ENCODE measurements around the gene SGSM2.
"Not testable (repeated sequence)": the region's sequence is repeated elsewhere in the genome, so short reads cannot be mapped to it uniquely, and the experiment has no call there.

The SGSM2 gene, protein sequence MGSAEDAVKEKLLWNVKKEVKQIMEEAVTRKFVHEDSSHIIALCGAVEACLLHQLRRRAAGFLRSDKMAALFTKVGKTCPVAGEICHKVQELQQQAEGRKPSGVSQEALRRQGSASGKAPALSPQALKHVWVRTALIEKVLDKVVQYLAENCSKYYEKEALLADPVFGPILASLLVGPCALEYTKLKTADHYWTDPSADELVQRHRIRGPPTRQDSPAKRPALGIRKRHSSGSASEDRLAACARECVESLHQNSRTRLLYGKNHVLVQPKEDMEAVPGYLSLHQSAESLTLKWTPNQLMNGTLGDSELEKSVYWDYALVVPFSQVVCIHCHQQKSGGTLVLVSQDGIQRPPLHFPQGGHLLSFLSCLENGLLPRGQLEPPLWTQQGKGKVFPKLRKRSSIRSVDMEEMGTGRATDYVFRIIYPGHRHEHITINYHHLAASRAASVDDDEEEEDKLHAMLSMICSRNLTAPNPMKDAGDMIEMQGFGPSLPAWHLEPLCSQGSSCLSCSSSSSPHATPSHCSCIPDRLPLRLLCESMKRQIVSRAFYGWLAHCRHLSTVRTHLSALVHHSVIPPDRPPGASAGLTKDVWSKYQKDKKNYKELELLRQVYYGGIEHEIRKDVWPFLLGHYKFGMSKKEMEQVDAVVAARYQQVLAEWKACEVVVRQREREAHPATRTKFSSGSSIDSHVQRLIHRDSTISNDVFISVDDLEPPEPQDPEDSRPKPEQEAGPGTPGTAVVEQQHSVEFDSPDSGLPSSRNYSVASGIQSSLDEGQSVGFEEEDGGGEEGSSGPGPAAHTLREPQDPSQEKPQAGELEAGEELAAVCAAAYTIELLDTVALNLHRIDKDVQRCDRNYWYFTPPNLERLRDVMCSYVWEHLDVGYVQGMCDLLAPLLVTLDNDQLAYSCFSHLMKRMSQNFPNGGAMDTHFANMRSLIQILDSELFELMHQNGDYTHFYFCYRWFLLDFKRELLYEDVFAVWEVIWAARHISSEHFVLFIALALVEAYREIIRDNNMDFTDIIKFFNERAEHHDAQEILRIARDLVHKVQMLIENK

DNA sequence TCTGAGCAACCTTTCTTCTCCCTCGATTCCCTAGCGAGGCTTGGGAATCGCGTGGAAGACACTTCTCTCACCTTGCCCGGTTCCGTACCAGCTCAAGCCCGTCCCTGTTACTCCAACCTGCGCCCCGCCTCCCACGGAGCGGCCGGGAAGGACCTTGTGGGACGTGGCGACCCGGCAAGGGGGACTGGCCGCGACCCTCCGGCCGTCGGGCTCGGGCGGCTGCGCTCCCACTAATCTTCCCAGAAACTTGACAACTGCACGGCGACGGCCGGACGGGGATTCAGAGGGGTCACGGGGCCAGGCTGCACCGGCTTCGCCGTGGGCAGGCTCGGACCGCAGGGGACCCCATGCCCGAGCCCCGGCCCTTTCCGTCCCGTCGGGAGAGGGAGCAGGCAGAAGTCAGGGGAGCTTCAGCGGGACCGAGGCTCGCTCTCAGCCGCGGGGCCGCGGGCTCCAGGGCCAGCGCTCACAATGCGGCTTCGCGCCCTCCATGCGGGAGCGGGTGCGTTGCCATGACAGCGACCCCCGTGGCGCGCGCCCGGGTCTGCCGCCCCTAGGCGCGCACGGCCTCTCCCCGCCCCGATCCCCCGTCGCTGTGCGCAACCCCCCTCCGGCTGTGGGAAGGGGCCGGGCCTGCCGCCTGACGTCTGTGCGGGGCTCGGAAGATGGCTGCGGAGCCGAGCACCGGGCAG, at the start of gene SGSM2:
SGSM2 (plus strand) TSS at position 650 of the 692 bp plus-strand sequence. CDS start 188 bp downstream, outside the sequence.
- DNase-seq (ENCODE audit: low spot score), result peak; percentile 74

DNA sequence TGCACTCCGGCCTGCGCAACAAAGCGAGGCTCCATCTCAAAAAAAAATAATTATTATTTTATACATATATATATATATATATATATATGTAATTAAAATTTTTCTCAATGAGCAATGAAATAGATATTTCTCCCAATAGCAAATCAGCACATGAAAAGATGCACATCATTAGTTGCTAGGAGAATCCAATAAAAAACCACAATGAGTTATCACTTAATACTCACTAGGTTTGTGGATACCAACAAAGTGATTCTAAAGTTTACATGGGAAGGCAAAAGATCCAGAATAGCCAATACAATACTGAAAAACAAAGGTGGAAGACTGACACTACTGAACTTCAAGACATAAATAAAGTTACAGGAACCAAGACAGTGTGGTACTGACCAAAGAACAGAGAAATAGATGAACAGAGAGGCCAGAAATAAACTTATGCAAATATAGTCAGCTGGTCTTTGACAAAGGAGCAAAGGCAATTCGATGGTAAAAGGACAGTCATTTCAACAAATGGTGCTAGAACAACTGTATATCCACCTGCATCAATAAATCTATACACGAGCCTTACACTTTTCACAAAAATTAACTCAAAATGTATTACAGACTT, 47.3 kb upstream of the SGSM2 start:
- no peak for DNase-seq (ENCODE audit: low spot score)

DNA sequence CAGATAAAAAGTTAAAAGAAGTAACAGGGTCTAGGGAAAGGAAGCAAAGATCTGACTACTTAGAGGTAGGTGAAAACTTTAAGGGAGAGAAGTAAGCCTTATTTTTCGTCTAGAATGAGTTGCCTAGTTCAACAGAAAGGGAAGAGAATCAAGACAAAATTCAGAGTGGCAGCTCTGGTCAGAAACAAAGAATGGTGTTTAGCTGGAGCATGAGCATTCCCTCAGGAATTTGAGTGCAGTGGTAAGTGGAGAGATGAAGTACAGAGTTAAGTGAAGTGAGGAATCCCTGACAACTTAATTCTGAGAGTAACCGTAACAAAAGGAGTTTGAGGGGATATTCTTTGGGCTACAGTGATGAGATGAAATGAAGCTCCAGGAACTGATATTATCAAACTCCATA, 45.2 kb upstream of the SGSM2 start:
- DNase-seq (ENCODE audit: low spot score), result no peak

DNA sequence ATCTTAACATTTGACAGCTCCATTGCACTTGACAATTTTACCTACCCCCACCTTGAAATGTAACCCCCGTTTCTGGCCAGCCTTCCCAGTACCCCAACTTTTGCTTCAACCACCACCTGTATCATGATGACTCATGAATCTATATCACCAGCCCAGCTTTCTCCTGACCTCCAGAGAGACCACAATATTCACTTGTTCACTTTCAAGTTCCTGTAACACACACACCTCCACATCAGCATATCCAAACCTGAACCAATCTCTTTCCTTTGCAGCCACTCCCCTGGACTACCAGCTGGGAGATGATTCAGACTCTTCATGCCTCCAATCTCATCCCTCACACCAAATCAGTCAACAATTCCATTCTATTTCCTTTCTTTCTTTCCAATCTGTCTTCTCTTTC, 41.7 kb upstream of the SGSM2 start:
- no peak for DNase-seq (ENCODE audit: low spot score)

DNA sequence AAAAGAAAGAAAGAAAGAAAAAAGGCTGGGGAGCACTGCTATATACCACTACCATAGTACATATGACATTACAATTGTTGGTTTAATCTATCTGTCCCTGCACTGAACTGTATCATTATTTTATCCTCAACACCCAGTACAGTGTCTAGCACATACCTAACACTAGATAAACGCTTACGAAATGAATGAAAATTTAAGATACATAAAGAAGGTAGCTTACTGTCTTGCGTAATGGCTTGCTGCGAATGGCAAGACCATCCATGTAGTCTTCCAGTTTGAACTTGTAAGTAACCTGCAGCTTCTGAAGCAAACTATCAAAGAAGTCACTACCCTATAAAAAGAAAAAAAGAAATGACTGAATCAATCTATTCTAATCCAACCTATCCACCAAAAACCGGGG, 40.3 kb upstream of the SGSM2 start:
- no peak for DNase-seq (ENCODE audit: low spot score)

DNA sequence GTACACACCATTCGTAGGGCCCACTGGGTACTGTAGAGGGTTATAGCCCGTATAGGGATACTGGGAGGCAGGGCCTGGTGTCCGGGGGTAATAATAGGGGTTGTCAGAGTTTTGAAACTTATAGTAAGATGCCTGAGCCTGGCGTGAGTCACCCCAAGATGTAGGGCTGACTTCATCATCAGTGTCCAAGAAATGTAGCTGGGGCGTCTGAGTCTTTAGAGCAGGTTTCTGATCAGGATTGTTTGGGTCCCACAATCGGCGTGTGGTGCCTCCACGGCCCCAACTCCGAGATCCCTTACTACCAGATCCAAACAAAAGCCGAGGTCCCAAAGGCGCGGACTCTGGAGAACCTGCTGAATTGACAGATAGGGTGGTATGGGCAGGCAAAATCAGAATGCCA, 38.2 kb upstream of the SGSM2 start:
- DNase-seq (ENCODE audit: low spot score), result no peak

DNA sequence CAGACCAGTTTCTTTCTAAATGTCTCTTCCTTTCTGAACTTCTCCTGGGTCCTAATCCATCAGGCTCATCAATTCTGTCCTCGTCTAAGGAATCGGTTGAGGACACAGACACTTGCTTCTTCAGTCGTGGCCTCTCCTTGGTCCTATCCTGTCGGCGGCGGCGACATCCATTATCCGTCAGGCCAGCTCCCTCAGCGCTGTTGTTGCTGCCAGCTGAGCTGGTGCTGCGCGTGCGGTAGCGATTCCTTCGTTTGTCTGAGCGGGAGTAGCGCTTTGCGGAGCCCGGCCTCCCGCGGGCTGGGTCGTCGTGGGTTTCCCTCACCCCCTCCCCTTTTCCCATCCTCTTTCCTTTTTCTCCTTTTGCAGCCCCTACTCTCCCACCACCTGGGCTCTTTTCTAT, 37.5 kb upstream of the SGSM2 start:
- DNase-seq (ENCODE audit: low spot score), result no peak

DNA sequence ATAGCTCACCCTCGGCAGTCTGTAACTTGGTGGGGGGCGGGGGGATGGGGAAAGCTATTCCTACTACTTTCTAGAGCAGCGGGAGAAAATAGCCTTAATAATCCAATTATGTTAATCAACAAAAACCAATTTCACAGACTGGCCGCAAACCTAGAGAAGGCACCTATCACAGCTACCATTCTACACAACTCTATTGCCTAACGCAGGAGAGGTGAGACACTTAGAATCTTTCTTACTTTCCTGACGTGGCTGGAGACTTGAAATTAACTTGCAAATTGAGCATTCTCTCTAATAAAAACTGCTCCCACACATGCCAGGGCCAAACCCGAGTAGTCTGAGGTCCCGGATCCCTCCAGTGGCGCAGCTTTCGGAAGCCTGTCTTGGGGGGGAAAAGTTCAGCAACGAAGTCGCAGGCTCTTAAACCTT, 34.5 kb upstream of the SGSM2 start:
- DNase-seq (ENCODE audit: low spot score), result no peak

DNA sequence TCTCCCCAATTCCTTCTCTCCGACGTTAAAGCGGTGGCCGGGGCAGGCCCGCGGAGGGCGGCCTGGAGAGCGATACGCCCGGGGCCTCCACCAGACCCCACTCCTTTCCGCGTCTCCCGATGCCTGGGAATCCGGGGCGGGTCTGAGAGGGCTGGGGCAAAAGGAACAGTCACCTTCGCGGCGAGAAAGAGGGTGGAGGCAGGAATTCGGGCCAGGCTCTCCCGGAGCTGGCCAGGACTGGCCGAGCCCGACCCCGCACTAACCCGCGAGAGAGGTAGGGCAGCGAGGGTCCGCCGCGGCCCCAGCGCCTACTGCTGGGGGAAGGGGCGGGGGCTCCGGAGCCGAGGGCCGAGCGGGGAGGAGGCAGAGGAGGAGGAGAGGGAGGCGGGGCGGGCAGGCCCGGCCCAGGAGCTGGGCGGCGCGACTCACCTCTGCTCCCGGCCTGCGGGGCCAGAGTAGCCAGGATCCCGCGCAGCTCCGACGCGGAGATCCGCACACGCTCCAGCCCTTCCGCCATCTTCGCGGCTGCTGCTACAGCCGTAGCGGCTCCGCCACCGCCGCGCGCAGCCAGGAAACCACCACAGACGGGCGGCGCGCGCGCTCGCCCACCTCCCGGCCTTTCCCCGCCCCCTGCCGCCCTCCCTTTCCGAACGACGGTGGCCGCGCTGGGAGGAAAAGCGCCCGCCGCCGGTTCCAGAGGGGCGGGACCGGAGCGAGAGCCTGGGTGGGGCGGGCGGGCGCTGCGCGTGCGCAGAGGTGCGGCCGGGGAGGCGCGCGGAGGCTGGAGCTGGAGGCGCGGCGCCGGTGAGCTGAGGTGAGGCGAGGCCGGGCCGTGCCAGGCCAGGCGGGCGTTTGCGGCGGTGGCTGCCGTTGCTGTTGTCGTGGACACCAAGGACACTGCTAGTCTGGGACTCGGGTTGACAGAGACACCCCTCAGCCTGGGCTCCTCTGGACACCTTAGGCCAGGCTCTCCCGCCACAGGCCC, 33.8 kb upstream of the SGSM2 start, which contains the start of the genes SMG6 and SRR:
SMG6 (minus strand) TSS at position 582 of the 985 bp plus-strand sequence; CDS start at position 517, 65 bp downstream.
SRR (plus strand) TSS at position 747 of the 985 bp plus-strand sequence. CDS start 11,611 bp downstream, outside the sequence.
- DNase-seq (ENCODE audit: low spot score), result peak; percentile 99

DNA sequence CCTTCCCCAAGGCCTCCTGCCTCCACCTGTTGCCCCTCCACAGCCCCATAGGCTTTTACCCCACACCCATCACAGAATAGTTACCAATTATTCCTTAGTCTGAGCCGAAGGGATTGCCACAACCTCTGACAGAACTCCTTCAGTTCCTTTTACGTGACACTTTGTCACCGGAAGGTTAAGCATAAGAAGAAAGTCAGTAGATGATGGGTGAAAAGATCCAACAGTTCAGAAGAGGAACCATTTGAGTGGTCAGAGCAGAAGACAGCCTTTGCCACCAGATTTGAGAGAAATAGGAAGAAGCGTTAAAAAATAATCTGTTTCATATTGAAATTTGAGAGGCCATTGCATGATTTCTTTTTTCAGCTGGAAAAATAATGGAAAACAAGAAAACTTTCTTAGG, 32.4 kb upstream of the SGSM2 start:
- no peak for DNase-seq (ENCODE audit: low spot score)

DNA sequence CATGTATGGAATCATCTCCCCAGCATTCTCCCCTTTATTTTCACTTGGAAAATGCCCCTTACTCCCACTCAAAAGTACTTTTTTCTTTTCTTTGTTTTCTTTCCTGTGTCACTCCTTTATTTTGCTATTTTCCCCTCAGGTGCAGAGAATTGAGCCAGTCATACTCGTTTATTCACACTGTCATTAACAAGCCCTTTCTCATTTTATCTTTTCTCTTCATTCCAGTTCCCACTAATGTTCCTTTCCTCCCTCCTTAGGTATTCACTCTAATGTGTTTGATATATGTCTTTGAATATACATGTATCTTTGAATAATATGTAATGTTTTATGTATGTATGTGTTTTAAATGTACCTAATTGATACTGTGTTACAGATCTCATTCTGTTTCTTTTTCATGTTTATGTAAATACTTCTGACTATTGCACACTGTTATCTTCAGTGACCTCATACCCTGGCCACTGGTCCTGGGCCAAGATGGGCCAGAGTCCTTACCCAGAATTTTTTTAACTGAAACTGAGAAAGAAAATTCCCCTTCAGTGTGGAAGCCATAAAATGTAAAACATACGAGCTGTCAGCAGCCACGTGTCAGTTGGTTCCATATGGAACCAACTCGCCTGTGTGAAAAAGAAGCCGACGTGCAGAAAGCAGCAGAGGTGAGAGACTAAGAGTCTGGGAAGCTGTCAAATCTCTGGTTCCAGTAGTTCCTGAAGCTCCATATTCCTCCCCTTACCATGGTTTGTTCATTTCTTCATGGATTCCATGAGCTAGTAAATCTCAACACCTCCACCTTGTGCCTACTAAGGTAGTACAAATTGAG, 27.8 kb upstream of the SGSM2 start:
- no peak for DNase-seq (ENCODE audit: low spot score)

DNA sequence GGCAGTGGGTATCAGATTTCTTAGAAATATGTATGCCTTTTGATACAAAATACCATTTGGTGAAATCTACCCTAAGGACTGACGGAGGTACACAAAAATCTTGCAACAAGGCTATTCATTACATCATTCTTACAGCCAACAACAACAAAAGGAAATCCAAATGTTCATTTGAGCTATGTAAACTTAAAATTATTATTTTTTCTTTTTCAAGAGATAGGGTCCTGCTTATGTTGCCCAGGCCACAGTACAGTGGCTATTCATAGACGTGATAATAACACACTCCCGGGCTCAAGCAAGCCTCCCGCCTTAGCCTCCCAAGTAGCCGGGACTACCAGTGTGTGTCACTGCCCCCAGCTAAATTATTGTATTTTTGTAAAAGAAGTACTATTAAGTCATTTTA, 24.6 kb upstream of the SGSM2 start:
- DNase-seq (ENCODE audit: low spot score), result no peak

DNA sequence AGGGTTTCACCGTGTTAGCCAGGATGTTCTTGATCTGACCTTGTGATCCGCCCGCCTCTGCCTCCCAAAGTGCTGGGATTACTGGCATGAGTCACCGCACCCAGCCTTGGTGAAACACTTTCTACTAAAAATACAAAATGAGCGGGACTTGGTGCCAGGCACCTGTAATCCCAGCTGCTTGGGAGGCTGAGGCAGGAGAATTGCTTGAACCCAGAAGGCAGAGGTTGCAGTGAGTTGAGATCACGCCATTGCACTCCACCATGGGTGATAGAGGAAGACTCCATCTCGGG, 20.4 kb upstream of the SGSM2 start:
- not testable (repeated sequence) for DNase-seq (ENCODE audit: low spot score)

DNA sequence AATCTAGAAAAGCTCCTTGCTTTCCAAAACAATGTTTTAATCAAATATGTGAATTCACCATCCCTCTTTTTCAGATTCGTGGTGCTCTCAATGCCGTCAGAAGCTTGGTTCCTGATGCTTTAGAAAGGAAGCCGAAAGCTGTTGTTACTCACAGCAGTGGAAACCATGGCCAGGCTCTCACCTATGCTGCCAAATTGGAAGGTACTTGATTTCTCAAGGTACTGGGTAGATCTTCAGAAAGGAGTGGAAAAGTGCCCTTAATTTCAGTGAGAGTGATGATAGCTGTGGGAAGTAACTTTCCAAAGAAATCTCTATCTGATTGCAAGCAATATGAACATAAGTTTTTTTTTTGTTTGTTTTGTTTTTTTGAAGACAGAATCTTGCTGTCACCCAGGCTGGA, 19.5 kb upstream of the SGSM2 start:
- DNase-seq (ENCODE audit: low spot score), result no peak

DNA sequence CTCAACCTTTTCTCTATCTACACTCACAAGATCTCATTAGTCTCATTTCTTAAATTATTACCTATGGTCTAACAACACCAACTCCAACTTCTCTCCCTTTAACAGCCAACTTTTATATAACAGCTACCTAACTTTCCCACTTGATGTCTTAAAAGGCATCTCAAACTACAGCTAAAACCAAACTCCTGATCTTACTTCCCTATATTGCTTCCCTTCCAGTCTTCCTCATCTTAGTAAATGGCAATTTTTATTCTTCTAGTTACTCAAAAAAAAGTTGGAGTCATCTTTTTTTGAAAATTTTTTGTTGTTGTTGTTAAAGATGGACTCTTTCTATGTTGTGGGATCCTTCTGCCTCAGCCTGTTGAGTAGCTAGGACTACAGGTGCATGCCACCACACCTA, 18.2 kb upstream of the SGSM2 start:
- no peak for DNase-seq (ENCODE audit: low spot score)

DNA sequence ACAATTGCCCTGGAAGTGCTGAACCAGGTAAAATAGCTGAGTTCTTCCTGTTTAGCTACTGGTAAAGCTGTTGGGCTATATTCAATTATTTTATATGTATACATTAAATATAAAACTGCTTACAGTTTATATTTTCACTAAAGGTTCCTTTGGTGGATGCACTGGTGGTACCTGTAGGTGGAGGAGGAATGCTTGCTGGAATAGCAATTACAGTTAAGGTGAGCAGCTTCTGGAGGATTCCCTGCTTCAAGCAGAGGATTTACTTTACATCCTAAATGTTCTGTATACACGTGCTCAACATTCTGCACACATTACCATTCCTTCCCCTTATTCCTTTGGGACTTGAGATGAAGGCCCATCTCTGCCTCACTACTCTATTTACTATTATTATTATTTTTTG, 15.9 kb upstream of the SGSM2 start:
- DNase-seq (ENCODE audit: low spot score), result no peak

DNA sequence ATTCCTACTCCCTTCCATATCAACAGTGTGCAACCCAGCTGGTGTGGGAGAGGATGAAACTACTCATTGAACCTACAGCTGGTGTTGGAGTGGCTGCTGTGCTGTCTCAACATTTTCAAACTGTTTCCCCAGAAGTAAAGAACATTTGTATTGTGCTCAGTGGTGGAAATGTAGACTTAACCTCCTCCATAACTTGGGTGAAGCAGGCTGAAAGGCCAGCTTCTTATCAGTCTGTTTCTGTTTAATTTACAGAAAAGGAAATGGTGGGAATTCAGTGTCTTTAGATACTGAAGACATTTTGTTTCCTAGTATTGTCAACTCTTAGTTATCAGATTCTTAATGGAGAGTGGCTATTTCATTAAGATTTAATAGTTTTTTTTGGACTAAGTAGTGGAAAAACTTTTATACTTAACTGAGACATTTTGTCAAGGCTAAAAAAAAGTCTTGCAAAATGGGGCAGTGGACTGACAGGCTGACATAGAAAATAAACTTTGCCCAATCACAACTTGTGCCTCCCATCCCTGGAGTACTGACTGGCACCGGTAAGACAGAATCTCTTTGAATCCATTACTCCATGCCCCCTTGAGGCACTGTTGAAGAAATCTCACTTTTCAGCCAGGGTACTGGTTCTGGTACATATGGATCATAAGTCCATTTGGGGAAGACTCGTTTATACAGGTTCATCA, 13.5 kb upstream of the SGSM2 start:
- DNase-seq (ENCODE audit: low spot score), result no peak

DNA sequence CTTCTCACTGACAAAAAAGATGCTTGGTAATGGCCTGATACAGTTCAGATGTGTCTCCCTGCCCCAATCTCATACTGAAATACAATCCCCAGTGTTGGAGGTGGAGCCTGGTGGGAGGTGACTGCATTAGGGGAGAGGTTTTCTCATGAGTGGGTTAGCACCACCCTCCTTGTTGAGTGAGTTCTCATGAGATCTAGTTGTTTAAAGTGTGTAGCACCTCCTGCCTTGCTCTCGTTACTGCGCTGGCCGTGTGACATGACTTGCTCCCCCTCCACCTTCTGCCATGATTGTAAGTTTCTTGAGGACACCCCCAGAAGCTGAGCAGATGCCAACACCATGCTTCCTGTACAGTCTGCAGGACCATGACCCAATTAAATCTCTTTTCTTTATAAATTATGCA, 6.0 kb upstream of the SGSM2 start:
- no peak for DNase-seq (ENCODE audit: low spot score)

DNA sequence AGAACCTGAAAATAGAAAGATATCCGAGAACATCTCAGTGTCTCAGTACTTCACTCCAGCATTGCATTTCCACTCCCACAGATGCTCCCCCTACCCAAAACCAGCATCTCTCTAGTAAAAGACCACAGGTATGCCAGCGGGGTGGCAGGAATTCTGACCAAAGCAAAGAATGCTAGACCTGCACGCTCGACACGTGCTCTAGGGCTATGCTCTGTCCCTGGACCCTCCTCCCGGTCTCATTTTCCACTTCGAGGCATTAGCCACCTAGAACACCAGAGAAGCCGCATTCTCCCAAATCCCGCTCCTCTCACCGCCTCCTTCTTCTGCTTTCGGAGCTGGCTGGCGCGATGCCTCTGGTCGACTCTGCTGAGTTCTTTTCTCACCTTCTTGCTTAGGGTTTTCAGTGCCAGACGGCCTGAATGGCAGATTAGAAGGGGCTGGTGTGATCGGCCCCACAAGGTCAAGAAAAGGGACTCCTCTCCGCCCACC, 1.5 kb upstream of the SGSM2 start:
- peak; percentile 27 for DNase-seq (ENCODE audit: low spot score)

Data from germinal center (tissue), 1 donor.